Activated CD4-positive, alpha-beta T cell treated with anti-CD3 and anti-CD28 coated beads for 36 hours (primary cell): ENCODE data around the gene ITGB5. TPM values are rescaled to one million over a fixed set of nuclear protein-coding genes. Genes with fewer than 3 reads are reported as not detected.
"Not testable (repeated sequence)": the region's sequence is repeated elsewhere in the genome, so short reads cannot be mapped to it uniquely, and the experiment has no call there.

Experiments used
- ATAC-seq: fragments of 200-7000 bp; cut with Tn5 transposase; one replicate; pipeline ENCODE4 v1.10.0; 2021; ENCODE audit warnings: mild to moderate bottlenecking, moderate library complexity
- CTCF ChIA-PET: fragments of 350-600 bp; sonication (Branson Sonifier 250); formaldehyde crosslinking; loops from one replicate; lab custom pipeline; 2021; ENCODE audit warnings: antibody characterized with exemption; lab: Charles Lee
- POLR2A ChIA-PET: fragments of 350-600 bp; sonication (Branson Sonifier 250); formaldehyde crosslinking; loops from one replicate; lab custom pipeline; 2021; ENCODE audit warnings: antibody characterized with exemption, inconsistent platforms; lab: Charles Lee
- DNase-seq: peaks from one replicate; pipeline ENCODE4 v3.0.0-alpha.2; 2020
- H3K27ac Mint-ChIP-seq: one replicate; pipeline ENCODE4 v1.8.0; 2021; ENCODE audit warnings: mixed read lengths
- H3K27me3 Mint-ChIP-seq: one replicate; pipeline ENCODE4 v1.8.0; 2021; ENCODE audit warnings: mixed read lengths
- H3K36me3 Mint-ChIP-seq: one replicate; pipeline ENCODE4 v1.8.0; 2021; ENCODE audit warnings: low read depth, mixed read lengths
- H3K4me1 Mint-ChIP-seq: one replicate; pipeline ENCODE4 v1.8.0; 2021; ENCODE audit warnings: mixed read lengths
- H3K4me3 Mint-ChIP-seq: one replicate; pipeline ENCODE4 v1.8.0; 2021; ENCODE audit warnings: mild to moderate bottlenecking, moderate library complexity, mixed read lengths
- H3K9me3 Mint-ChIP-seq: one replicate; pipeline ENCODE4 v1.8.0; 2021; ENCODE audit warnings: low read depth, mixed read lengths
- intact Hi-C, 2 experiments: fragments of 100-400 bp; cut with DNase I in 1 of 2; cut with micrococcal nuclease in 1 of 2; formaldehyde crosslinking; loops; one replicate each; pipeline versions ENCODE4 v1.14.2 to v1.15.1; 2022 to 2024; cut with DNase I, micrococcal nuclease
- total RNA-seq, 2 experiments: library from RNA; stranded (reverse); gene quantifications; one replicate each; pipeline ENCODE4 v1.2.3, GENCODE V29; 2021

ITGB5 gene
- total RNA-seq, 2 experiments from 2014 or later, result 0.57 to 0.72 TPM

DNA sequence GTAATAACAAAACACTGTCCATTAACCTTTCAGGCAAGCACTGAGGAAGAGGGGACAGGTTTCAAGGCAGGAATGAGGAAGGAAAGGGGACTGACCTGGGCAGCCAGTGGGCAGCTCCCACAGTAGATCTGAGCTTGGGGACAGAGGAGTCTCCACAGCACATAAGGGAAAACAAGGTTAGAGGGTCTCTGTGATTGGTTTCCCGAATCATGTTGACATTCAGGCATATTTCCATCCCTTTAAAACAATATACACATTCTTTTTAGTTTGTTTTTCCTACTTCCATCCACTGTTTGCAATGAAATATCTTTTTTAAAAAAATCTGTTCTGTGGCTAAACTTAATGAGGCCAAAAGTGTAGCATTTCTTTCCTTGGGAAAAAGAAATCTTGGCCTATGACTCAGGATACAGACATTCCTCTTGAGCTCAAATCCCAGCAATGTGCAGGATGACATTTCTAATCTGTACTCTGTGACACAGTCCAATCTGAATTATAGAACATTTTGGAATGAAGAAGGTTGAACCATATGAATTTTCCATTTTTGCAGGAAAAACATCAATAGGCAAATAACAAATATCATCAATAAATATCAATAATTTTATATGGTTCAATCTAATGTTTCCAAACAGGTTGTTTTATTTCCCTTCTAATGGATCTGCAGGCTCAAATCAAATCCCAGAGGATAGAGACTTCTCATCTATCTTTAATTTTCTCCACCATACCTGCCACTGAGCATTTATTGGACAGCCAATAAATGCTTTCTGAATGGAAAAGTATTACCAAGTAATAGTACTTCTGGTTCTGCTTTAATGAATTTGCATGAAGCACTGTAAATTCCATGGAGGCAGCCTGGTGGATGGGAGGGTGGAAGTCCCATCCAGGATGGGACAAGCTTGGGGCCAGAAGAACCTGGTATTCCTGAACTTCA lies 54.1 kb downstream of the ITGB5 start:
- intact Hi-C loops, result no loop called here
- POLR2A ChIA-PET, result no interaction called here
- H3K36me3 Mint-ChIP-seq, result no peaks in the 10 kb centered on the region
- ATAC-seq, result no peak
- no peak for DNase-seq
- no peak overlapping the region for H3K4me3 Mint-ChIP-seq
- CTCF ChIA-PET, result interaction anchor here (1.0 kb wide), 1 partner anchor 68 kb away, joined by 3 read pairs; no protein-coding TSS in a partner anchor
- peaks cover 14% of the 10 kb centered on the region for H3K4me1 Mint-ChIP-seq
- no peaks in the 10 kb centered on the region for H3K9me3 Mint-ChIP-seq
- no peak overlapping the region for H3K27ac Mint-ChIP-seq
- H3K27me3 Mint-ChIP-seq, result peaks cover 14% of the 10 kb centered on the region

DNA sequence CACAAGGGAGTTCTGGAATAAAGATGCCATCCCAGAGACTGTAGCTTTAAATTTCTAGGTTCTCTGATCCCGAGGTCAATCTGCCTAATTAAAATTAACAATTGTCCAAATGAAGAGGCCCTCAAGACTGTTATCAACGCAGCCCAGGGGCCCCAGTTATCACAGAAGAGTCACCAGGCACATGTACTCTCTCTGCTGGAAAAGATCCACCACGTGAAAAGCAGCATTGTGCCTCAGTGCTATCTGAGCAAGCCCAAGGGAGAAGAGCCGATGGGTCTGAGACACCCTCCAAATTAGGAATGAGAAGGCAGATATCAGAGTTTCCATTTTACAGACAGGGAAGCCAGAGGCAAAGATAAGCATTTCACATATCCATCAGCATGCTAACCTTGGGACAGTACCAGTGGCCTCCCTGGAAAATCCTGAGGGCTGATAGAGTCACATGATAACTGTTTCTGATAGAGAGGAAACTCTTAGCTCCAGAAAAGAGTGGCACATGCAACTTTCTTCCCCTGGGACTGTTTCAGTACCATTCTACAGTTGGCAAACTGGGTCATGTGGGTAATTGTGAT lies 55.5 kb downstream of the ITGB5 start:
- H3K4me1 Mint-ChIP-seq, result peaks cover 14% of the 10 kb centered on the region
- no peak for ATAC-seq
- ChIA-PET POLR2A (no interaction called here), CTCF (no interaction called here)
- no peaks in the 10 kb centered on the region for H3K9me3 Mint-ChIP-seq
- H3K4me3 Mint-ChIP-seq, result no peak overlapping the region
- H3K36me3 Mint-ChIP-seq, result no peaks in the 10 kb centered on the region
- no peak overlapping the region for H3K27ac Mint-ChIP-seq
- intact Hi-C loops, result no loop called here
- DNase-seq, result no peak
- H3K27me3 Mint-ChIP-seq, result peaks cover 14% of the 10 kb centered on the region

DNA sequence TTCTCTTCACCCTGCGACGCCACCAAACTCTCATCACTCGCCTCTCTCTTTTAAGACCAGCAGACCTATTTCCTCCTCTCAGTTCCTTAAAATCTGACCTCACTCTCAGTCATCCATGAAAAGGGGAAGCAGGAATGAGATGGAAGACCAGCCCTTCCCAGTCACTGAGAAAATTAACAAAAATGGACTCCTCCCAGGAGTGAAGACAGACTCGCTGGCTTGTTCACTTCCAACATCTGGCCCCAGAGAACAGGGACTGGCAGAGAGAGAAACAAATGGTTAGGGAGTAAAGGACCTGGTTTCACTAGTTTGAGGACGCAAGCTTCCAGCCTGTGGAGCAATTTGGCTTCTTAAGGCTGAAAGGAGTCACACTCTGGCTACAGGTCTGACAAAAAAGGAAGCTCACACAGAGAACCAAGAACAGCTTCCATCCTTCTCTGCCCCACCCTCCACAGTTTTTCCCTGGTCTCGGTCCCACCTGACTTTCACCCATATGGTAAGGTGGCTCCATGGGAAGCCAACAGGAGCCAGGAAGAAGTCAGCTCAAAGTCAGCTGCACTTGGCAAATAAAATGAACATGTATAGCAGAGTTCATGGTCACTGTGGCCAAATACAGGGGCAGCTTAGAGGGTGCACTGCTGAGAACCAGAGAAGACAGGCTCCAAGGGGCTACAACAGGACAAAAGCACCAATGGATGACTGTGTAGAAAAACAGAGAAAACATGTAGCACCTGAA lies 57.2 kb downstream of the ITGB5 start:
- Mint-ChIP-seq H3K27ac (no peak overlapping the region), H3K27me3 (peaks cover 6% of the 10 kb centered on the region), H3K36me3 (no peaks in the 10 kb centered on the region), H3K4me3 (no peak overlapping the region), H3K4me1 (peaks cover 5% of the 10 kb centered on the region), H3K9me3 (no peaks in the 10 kb centered on the region)
- no peak for ATAC-seq
- CTCF ChIA-PET, result no interaction called here
- POLR2A ChIA-PET, result no interaction called here
- DNase-seq, result no peak
- intact Hi-C loops, result no loop called here

DNA sequence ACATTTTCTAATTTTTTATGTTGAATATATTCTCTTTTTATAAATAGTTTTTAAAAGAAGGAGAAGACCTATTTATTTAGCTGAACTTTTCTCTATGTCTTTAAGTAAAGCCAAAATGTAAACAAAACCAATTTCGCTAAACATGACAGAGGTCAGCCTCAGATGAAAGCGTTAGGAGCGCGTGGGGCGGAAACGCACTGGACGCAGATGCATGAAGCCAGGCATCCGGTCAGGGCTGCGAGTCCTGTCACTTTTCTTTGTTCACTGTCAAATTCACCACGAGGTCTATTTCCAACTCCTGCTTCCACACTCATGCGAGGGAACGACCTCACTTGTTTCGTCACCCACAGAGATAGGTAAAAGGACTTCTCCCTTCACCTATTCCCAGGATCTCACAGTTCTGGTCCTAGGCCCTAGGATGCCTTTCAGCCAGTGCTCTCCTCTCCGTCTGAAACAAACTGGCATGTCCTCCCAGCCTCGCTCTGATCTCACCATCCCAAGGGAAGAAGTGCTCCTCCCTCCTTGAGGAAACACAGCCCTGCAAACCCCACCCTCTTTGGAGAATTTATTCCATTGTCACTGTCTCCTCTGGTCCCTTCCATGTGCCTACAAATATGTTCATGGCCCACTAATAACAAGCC lies 57.9 kb downstream of the ITGB5 start:
- ChIA-PET POLR2A (no interaction called here), CTCF (interaction anchor here (0.9 kb wide), 1 partner anchor 93 kb away, joined by 3 read pairs; no protein-coding TSS in a partner anchor)
- Mint-ChIP-seq H3K27ac (no peak overlapping the region), H3K27me3 (peaks cover 6% of the 10 kb centered on the region), H3K4me3 (no peak overlapping the region), H3K9me3 (no peaks in the 10 kb centered on the region), H3K36me3 (no peaks in the 10 kb centered on the region), H3K4me1 (peaks cover 3% of the 10 kb centered on the region)
- intact Hi-C loops, result no loop called here
- ATAC-seq, result no peak
- no peak for DNase-seq

DNA sequence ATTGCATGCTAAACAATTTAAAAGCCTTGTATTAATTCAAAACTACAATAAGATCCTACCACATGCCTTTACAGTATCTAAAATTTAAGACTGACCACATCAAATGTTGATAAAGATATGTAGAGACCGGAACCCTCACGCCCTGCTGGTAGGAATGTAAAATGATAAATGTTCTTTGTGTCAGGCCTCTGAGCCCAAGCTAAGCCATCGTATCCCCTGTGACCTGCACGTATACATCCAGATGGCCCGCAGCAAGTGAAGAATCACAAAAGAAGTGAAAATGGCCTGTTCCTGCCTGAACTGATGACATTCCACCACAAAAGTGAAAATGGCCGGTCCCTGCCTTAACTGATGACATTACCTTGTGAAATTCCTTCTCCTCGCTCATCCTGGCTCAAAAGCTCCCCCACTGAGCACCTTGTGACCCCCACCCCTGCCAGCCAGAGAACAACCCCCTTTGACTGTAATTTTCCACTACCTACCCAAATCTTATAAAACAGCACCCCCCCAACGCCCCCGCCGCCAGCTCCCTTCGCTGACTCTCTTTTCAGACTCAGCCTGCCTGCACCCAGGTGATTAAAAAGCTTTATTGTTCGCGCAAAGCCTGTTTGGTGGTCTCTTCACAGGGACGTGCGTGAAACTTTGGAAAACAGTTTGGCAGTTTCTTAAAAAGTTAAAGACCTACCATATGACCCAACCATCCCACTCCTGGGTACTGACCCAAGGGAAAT lies 59.5 kb downstream of the ITGB5 start:
- POLR2A ChIA-PET, H3K4me3 Mint-ChIP-seq, H3K27ac Mint-ChIP-seq, H3K9me3 Mint-ChIP-seq, H3K27me3 Mint-ChIP-seq, ATAC-seq, H3K36me3 Mint-ChIP-seq, intact Hi-C loops, H3K4me1 Mint-ChIP-seq, DNase-seq: not testable (repeated sequence)
- CTCF ChIA-PET, result interaction anchor here (0.6 to 1.0 kb wide), 2 partner anchors 608 to 758 kb away, joined by 3 read pairs; no protein-coding TSS in a partner anchor

DNA sequence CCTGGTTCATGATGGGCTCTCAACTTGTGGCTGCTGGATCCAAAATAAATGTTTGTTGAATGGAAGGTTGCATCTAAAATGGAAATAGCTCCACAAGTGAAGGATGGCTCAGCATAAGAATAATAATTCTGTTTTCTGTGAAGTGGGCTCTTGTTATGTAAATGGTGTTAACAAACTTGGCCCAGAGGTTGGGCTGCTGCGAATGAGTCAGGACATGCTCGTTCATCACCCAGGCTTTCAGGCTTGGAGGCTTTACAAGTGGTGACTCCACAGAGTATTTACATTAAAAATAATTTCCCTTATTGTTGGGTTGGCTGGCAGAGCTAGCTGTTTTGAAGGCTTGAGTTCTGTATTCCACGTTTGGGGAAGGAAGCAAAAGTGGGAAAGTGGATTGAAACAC lies 60.5 kb downstream of the ITGB5 start:
- Mint-ChIP-seq H3K27ac (no peak overlapping the region), H3K9me3 (no peaks in the 10 kb centered on the region), H3K4me1 (no peaks in the 10 kb centered on the region), H3K4me3 (no peak overlapping the region), H3K27me3 (peaks cover 7% of the 10 kb centered on the region), H3K36me3 (no peaks in the 10 kb centered on the region)
- DNase-seq (no peak), ATAC-seq (no peak)
- intact Hi-C loops, result no loop called here
- ChIA-PET CTCF (interaction anchor here (0.6 kb wide), 1 partner anchor 609 kb away, joined by 3 read pairs; no protein-coding TSS in a partner anchor), POLR2A (no interaction called here)

DNA sequence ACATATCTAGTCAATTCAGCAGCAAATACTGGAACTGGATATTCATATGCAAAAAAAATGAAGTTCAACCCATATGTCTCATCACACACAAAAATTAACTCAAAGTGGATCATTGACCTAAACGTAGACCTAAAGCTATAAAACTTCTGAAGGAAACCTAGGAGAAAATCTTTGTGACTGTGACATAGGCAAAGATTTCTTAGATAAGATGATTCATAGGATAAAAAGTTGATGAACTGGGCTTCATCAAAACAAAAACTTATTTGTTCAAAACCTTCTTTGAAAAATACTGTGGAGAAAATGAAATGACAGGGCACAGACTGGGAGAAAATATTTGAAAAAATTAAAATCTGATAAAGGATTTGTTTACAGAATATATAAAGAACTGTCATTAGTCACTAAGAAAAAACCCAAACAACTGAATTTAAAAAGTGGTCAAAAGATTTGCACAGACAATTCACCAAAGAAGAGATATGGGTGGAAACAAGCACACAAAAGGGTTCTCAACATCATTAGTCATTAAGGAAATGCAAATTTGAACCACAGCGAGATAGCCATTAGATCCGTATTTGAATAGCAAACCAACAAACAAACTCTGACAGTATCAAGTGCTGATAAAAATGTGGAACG lies 62.8 kb downstream of the ITGB5 start:
- no peaks in the 10 kb centered on the region for H3K9me3 Mint-ChIP-seq
- intact Hi-C loops, result no loop called here
- no peaks in the 10 kb centered on the region for H3K4me1 Mint-ChIP-seq
- no peak overlapping the region for H3K4me3 Mint-ChIP-seq
- no peak for DNase-seq
- CTCF ChIA-PET, result no interaction called here
- H3K27me3 Mint-ChIP-seq, result peaks cover 14% of the 10 kb centered on the region
- H3K27ac Mint-ChIP-seq, result no peak overlapping the region
- POLR2A ChIA-PET, result no interaction called here
- H3K36me3 Mint-ChIP-seq, result no peaks in the 10 kb centered on the region
- no peak for ATAC-seq

DNA sequence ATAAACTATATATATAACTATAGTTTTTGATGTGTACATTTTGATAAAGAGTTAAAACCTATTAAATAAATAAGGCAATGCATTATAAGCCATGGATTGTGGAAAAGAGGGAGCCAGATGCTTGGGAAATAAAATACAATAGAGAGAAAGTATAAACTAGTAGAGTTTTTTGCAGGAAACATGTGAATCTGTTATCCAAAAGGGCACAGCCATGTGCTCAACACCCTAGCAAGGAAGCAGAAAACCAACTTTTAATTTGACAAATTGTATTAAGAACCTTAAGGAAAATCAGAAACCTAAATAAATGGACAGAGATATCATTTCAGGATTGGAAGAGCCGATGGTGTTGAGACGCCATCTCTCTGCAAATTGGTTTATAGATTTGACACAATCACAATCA lies 63.5 kb downstream of the ITGB5 start:
- POLR2A ChIA-PET, result no interaction called here
- Mint-ChIP-seq H3K27ac (no peak overlapping the region), H3K9me3 (no peaks in the 10 kb centered on the region), H3K27me3 (peaks cover 17% of the 10 kb centered on the region), H3K36me3 (no peaks in the 10 kb centered on the region), H3K4me1 (no peaks in the 10 kb centered on the region), H3K4me3 (no peak overlapping the region)
- no peak for ATAC-seq
- DNase-seq, result no peak
- intact Hi-C loops, result no loop called here
- CTCF ChIA-PET, result no interaction called here

DNA sequence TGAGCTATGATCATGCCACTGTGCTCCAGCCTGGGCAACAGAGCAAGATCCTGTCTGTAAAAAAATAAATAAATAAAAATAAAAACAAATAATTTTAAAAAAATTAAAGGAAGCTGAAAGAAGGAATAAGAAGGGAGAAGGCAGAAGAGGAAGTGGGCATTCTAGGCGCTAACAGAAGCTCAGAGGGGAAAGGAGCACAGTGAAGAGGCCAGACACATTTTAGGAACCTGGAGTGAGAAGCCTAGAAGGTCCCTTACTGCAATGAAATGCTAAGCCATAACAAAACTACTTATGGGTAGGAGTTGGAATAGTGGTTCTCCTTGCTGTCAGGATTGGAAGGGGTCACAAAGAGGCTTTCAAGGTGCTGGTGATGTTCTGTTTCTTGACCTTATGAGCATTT lies 64.0 kb downstream of the ITGB5 start:
- CTCF ChIA-PET, result interaction anchor here (1.4 kb wide), 1 partner anchor 62 kb away, joined by 3 read pairs; no protein-coding TSS in a partner anchor
- no peak overlapping the region for H3K4me3 Mint-ChIP-seq
- peaks cover 16% of the 10 kb centered on the region for H3K27me3 Mint-ChIP-seq

DNA sequence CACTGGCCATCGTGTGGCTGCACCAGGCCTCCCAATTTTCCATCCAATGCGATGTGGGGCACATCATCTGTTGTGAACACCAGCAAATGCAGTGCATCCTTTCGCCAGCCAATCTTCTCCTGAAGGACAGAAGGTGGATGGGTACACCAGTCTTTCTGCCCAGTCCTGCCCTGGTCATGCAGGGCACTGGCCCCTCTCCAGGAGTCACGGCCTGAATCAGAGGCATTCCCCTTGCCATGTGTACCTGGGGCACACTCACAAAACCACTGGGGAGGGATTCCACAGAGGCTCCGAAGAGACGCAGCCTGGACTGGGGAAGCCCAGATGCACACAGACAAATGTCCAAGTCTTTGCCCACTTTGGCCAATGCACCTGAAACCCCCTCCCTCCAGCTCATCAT lies 65.8 kb downstream of the ITGB5 start:
- no peak overlapping the region for H3K4me3 Mint-ChIP-seq
- ChIA-PET POLR2A (no interaction called here), CTCF (no interaction called here)
- H3K27ac Mint-ChIP-seq, result no peak overlapping the region
- peaks cover 15% of the 10 kb centered on the region for H3K27me3 Mint-ChIP-seq
- DNase-seq, result no peak
- intact Hi-C loops, result no loop called here
- H3K36me3 Mint-ChIP-seq, result no peaks in the 10 kb centered on the region
- no peak for ATAC-seq
- H3K4me1 Mint-ChIP-seq, result no peaks in the 10 kb centered on the region
- no peaks in the 10 kb centered on the region for H3K9me3 Mint-ChIP-seq

More for the DNA sequence above, 64.0 kb downstream of the ITGB5 start:
- Mint-ChIP-seq H3K36me3 (no peaks in the 10 kb centered on the region), H3K9me3 (no peaks in the 10 kb centered on the region), H3K27ac (no peak overlapping the region), H3K4me1 (no peaks in the 10 kb centered on the region)
- POLR2A ChIA-PET, result no interaction called here
- intact Hi-C loops, result no loop called here
- ATAC-seq (no peak), DNase-seq (no peak)
